ENCODE measurements around the gene RPS6KA2.

RPS6KA2 gene

DNA sequence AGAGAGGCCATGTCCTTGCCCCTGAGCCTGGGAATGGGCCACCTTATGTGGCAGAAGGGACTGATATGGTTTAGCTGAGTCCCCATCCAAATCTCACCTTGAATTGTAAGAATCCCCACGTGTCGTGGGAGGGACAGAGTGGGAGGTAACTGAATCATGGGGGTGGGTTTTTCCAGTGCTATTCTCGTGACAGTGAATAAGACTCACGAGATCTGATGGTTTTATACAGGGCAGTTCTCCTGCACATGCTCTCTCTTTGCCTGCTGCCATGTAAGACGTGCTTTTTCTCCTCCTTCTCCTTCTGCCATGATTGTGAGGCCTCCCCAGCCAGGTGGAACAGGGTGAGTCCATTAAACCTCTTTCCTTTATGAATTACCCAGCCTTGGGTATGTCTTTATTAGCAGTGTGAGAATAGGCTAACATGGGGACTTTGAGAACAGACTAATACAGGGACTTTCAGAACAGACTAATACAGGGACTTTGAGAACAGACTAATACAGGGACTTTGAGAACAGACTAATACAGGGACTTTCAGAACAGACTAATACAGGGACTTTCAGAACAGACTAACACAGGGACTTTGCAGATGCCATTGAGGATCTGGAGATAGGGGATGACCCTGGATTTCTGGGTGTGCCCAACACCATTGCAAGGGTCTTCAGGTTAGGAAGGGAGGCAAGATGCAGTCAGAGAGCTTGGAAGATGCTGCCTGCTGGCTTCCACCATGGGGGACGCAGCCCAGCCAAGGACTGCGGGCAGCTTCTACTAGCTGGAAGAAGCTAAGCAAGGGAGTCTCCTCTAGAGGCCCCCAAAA is 127.5 kb downstream of the RPS6KA2 start:
- TF ChIP-seq, protein P1, sequence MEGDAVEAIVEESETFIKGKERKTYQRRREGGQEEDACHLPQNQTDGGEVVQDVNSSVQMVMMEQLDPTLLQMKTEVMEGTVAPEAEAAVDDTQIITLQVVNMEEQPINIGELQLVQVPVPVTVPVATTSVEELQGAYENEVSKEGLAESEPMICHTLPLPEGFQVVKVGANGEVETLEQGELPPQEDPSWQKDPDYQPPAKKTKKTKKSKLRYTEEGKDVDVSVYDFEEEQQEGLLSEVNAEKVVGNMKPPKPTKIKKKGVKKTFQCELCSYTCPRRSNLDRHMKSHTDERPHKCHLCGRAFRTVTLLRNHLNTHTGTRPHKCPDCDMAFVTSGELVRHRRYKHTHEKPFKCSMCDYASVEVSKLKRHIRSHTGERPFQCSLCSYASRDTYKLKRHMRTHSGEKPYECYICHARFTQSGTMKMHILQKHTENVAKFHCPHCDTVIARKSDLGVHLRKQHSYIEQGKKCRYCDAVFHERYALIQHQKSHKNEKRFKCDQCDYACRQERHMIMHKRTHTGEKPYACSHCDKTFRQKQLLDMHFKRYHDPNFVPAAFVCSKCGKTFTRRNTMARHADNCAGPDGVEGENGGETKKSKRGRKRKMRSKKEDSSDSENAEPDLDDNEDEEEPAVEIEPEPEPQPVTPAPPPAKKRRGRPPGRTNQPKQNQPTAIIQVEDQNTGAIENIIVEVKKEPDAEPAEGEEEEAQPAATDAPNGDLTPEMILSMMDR (IDR thresholded peaks at IDR 0.05; ENCODE audit: control insufficient read depth, extremely low read depth, insufficient read depth), result no peak
- DNase-seq (ENCODE audit: low read depth), result no peak
- H3K4me3 ChIP-seq (ENCODE audit: low read depth, low read length), result no peak overlapping the region

DNA sequence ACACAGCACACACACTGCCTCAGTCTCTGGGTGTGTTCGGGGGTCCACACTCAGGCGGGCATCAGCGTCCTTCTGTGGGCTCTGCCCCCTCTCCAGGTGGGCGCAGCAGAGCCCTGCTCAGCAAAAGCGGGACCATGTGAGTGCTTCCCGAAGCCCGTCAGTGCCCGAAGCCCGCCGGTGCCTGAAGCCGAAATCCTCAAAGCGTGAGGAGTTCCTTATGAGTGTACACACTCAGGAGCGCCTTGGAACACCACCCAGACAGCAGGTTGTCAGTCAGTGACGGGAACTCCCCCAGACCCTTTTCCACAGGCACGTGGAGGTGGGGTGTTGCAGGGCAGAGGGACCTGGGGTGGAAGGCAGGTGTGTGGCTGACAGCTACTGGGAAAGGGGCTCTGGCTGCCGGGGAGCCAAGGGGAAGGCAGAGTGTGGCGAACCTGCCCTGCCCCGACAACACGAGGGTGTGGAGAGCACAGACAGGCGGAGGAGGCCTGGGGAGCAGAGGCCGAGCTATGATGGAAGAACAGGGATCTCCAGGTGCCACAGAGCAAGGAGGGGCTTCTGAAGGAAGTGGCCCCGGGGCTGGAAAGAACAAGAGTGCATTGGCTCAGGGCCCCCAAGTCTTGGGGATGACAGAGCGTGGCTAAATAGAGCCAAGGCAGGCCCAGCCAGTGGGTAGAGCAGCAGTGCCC is 128.2 kb downstream of the RPS6KA2 start:
- H3K4me3 ChIP-seq (ENCODE audit: low read depth, low read length), result no peak overlapping the region
- no peak for DNase-seq (ENCODE audit: low read depth)
- TF ChIP-seq, protein P1 (IDR thresholded peaks at IDR 0.05; ENCODE audit: control insufficient read depth, extremely low read depth, insufficient read depth), result no peak

DNA sequence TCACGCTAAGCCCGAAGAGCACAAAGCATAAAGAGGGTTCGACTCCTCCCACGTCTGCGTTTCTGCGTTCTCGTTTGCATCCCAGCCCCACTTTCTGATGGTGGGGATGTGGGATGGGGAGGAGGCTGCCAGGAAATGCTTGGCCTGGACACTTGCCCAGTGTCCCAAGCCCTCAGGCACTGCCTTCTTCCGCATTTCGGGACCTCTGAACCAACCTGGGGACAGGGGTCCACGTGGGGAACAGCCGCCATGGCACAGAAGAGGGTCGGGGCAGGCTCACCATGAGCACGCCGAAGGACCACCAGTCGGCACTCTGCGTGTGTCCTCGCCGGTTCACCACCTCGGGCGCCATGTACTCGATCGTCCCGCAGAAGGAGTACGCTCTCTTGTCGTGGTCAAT is 128.8 kb downstream of the RPS6KA2 start:
- DNase-seq (ENCODE audit: low read depth), result no peak
- H3K4me3 ChIP-seq (ENCODE audit: low read depth, low read length), result no peak overlapping the region
- TF ChIP-seq, protein P1 (IDR thresholded peaks at IDR 0.05; ENCODE audit: control insufficient read depth, extremely low read depth, insufficient read depth), result no peak

DNA sequence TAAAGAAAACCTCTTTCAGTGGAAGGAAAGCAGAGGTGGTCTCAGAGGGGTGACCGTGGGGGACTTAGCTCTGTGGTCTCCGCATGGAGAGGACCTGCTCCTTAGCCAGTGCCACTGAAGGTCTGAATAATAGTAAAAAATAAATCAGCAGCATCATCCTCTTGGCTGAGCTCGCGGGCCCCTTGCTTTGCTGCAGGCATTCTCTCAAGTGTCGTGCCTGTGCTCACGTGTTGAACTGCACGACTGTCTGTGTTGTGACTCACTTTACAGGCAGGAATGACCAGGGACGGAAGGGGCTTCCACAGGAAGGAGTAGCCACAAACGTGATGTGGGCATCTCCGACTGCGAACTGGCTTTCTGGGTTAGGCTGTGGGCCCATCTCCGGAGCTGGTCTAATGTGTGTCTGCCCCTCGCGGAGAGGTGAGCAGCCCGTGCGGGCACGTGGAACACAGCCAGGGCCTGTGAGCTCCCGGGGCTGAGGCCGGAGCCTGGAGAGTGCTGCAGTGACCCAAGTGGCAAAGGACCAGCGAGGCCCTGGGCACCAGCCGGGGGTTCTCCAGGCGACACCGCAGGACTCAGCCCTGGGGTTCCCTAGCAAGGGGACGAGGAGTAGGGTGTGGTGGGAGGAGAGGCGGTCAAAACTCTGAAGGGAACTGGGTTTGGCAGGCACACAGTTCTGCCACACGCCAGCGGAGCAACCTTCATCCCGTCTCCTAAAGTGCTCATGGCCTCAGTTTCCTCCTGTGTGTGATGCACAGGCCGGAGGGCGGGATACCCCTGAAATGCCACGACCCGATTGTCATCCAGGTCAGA is 129.8 kb downstream of the RPS6KA2 start:
- no peak overlapping the region for H3K4me3 ChIP-seq (ENCODE audit: low read depth, low read length)
- TF ChIP-seq, protein P1 (IDR thresholded peaks at IDR 0.05; ENCODE audit: control insufficient read depth, extremely low read depth, insufficient read depth), result no peak
- no peak for DNase-seq (ENCODE audit: low read depth)

DNA sequence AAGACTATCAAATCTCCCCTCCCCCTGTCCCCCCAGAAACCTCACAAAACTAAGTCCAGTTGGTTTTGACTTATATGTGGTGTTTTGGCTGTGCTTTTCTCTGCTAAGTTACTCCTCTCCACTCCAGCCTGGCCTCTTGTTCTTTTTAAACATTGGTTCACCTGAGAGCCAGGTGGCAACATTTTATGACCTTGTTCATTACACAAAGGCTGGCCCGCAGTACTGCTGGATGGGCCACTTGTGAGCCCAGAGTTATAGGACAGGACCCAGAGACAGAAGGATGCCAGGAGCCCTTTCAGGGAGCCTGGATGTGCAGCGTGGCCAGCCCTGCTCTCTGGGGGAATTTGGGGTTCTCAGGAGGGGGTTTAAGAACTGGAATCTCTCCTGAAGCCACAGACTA is 130.6 kb downstream of the RPS6KA2 start:
- TF ChIP-seq, protein P1 (IDR thresholded peaks at IDR 0.05; ENCODE audit: control insufficient read depth, extremely low read depth, insufficient read depth), result no peak

DNA sequence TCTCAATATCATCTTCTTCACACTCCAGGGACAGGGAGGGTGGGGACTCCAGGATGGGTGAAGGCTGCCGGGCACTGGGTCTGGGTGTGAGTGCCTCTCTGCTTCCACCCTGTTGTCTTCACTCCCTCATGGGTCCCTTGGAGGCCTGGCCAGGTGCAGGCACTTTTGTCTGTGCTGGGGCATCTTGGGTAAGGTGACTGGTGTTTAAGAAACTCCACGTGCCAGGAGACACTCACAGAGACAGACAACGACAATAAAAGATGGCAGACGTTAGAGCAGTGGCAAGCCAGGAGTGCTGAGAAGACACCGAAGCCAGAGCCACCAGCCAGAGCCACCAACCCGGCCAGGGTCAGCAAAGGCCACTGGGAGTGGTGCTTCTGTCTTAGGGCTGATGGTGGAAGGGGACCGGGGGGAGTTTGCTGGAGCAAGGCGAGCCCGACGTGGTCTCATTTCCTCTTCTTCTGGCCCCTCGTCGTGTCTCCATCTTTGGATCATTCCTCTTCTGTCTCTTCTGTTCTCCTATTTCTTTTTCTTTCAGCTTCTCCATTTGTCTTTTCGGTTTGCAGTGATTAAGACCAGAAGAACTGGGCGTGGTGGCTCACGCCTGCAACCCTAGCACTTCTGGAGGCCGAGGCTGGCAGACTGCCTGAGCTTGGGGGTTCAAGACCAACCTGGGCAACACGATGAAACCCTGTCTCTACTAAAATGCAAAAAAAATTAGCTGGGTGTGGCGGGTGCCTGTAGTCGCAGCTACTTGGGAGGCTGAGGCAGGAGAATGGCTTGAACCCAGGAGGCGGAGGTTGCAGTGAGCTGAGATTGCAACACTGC is 131.3 kb downstream of the RPS6KA2 start:
- no peak for DNase-seq (ENCODE audit: low read depth)
- TF ChIP-seq, protein P1 (IDR thresholded peaks at IDR 0.05; ENCODE audit: control insufficient read depth, extremely low read depth, insufficient read depth), result no peak
- no peak overlapping the region for H3K4me3 ChIP-seq (ENCODE audit: low read depth, low read length)

More for the DNA sequence above, 130.6 kb downstream of the RPS6KA2 start:
- DNase-seq (ENCODE audit: low read depth), result peak; percentile 54
- H3K4me3 ChIP-seq (ENCODE audit: low read depth, low read length), result no peak overlapping the region

Measured in LNCaP clone FGC (cell line).